Neural cell (in vitro differentiated cells): ENCODE data around the gene EVI2A. TPM values are rescaled to one million over a fixed set of nuclear protein-coding genes. Genes with fewer than 3 reads are reported as not detected.

Experiments
- H2AFZ ChIP-seq: fragments of 200-600, 300-800 bp; sonication (generic), shearing (Covaris generic); 2 replicates; pipeline ENCODE4 v1.6.0; 2014; ENCODE audit warnings: low read depth, mild to moderate bottlenecking, antibody characterized with exemption, low read length, moderate library complexity
- H3F3A ChIP-seq: fragments of 200-600 bp; shearing (Covaris generic); 2 replicates; pipeline ENCODE4 v1.6.1; 2016; ENCODE audit warnings: mild to moderate bottlenecking, moderate library complexity, mixed read lengths, antibody characterized with exemption, low read length; ENCODE audit not compliant: insufficient read depth, poor library complexity, severe bottlenecking
- H3K27ac ChIP-seq: fragments of 200-600, 300-800 bp; sonication (generic), shearing (Covaris generic); 2 replicates; pipeline ENCODE4 v1.5.1; 2014; ENCODE audit warnings: mild to moderate bottlenecking, low read length, moderate library complexity
- H3K27me3 ChIP-seq: fragments of 300-800, 200-600 bp; sonication (generic), shearing (Covaris generic); 2 replicates; pipeline ENCODE4 v1.6.0; 2014; ENCODE audit warnings: mild to moderate bottlenecking, low read depth, low read length, moderate library complexity; ENCODE audit not compliant: insufficient read depth
- H3K36me3 ChIP-seq: fragments of 300-800, 200-600 bp; sonication (generic), shearing (Covaris generic); 2 replicates; pipeline ENCODE4 v1.5.1; 2014; ENCODE audit warnings: mild to moderate bottlenecking, antibody characterized with exemption, low read length, moderate library complexity; ENCODE audit not compliant: insufficient read depth
- H3K4me2 ChIP-seq: fragments of 300-800, 200-600 bp; sonication (generic), shearing (Covaris generic); 2 replicates; pipeline ENCODE4 v1.6.0; 2014; ENCODE audit warnings: mild to moderate bottlenecking, low read length
- H3K4me3 ChIP-seq: fragments of 300-800, 200-600 bp; sonication (generic), shearing (Covaris generic); 2 replicates; pipeline ENCODE4 v1.5.1; 2014; ENCODE audit warnings: mild to moderate bottlenecking, low read length, moderate library complexity
- H3K79me2 ChIP-seq: fragments of 200-600 bp; shearing (Covaris generic); replicated peaks from 2 replicates; pipeline ENCODE4 v1.6.0; 2014; ENCODE audit warnings: mild to moderate bottlenecking, low read length, moderate library complexity; ENCODE audit not compliant: insufficient read depth
- H3K9ac ChIP-seq: fragments of 300-800, 200-600 bp; sonication (generic), shearing (Covaris generic); 2 replicates; pipeline ENCODE4 v1.6.1; 2016; ENCODE audit warnings: mild to moderate bottlenecking, low read length, mixed read lengths
- H3K9me2 ChIP-seq: fragments of 200-600 bp; shearing (Covaris generic); 2 replicates; pipeline ENCODE4 v1.6.1; 2016; ENCODE audit warnings: mild to moderate bottlenecking, low read length, mixed read lengths; ENCODE audit not compliant: insufficient read depth
- H3K9me3 ChIP-seq: fragments of 200-600, 300-800 bp; sonication (generic), shearing (Covaris generic); 2 replicates; pipeline ENCODE4 v1.6.1; 2016; ENCODE audit warnings: mild to moderate bottlenecking, mixed run types, low read length, moderate library complexity, mixed read lengths
- H4K20me1 ChIP-seq: fragments of 200-600 bp; shearing (Covaris generic); 2 replicates; pipeline ENCODE4 v1.6.1; 2016; ENCODE audit warnings: mild to moderate bottlenecking, mixed run types; ENCODE audit not compliant: insufficient read depth
- CTCF ChIP-seq: fragments of 450-650 bp; IDR thresholded peaks from 2 replicates; pipeline ENCODE4 v1.5.1; 2014; ENCODE audit warnings: antibody characterized with exemption, mild to moderate bottlenecking, moderate library complexity; ENCODE audit not compliant: poor library complexity, severe bottlenecking
- EP300 ChIP-seq: fragments of 450-650 bp; conservative IDR thresholded peaks from 2 replicates; pipeline ENCODE4 v1.6.1; 2014; ENCODE audit warnings: antibody characterized with exemption, mild to moderate bottlenecking, moderate library complexity; ENCODE audit not compliant: poor library complexity, severe bottlenecking
- EZH2 ChIP-seq: fragments of 200-600, 300-800 bp; shearing (Covaris generic), sonication (generic); IDR thresholded peaks from 2 replicates; pipeline ENCODE4 v1.6.1; 2014; ENCODE audit warnings: antibody characterized with exemption, low read length, borderline replicate concordance, mild to moderate bottlenecking; ENCODE audit not compliant: insufficient read depth, poor library complexity, severe bottlenecking
- MXI1 ChIP-seq: fragments of 450-650 bp; conservative IDR thresholded peaks from 2 replicates; pipeline ENCODE4 v1.6.1; 2014; ENCODE audit warnings: antibody characterized with exemption, mild to moderate bottlenecking; ENCODE audit not compliant: poor library complexity, severe bottlenecking
- POLR2AphosphoS5 ChIP-seq: IDR thresholded peaks from 2 replicates; pipeline ENCODE4 v1.6.1; 2012
- RAD21 ChIP-seq: fragments of 450-650 bp; conservative IDR thresholded peaks from 2 replicates; pipeline ENCODE4 v1.6.1; 2014; ENCODE audit warnings: antibody characterized with exemption, mild to moderate bottlenecking, moderate library complexity
- REST ChIP-seq: IDR thresholded peaks from 2 replicates; pipeline ENCODE4 v1.6.1; 2012; ENCODE audit warnings: borderline replicate concordance
- SMC3 ChIP-seq: fragments of 450-650 bp; conservative IDR thresholded peaks from 2 replicates; pipeline ENCODE4 v1.6.1; 2014; ENCODE audit warnings: antibody characterized with exemption, mild to moderate bottlenecking, moderate library complexity; ENCODE audit not compliant: poor library complexity
- TAF1 ChIP-seq: IDR thresholded peaks from 2 replicates; pipeline ENCODE4 v1.6.1; 2012; ENCODE audit warnings: low read depth
- polyA plus RNA-seq: library from polyadenylated mRNA; depleted of rRNA; stranded (reverse); fragments of >200 nt; gene quantifications from 2 replicates; pipeline ENCODE4 v1.2.3, GENCODE V29; 2014

Gene EVI2A
- polyA plus RNA-seq, 1 donor from 2014 or later: not detected

- Histone ChIP-seq H3K79me2 (no peaks in the 10 kb centered on the region), H3K9ac (no peak overlapping the region), H3K27me3 (no peaks in the 10 kb centered on the region), H3K4me2 (no peak overlapping the region), H3F3A (no peaks in the 10 kb centered on the region), H3K9me3 (no peaks in the 10 kb centered on the region), H3K4me3 (no peak overlapping the region), H4K20me1 (no peaks in the 10 kb centered on the region), H2AFZ (no peak overlapping the region), H3K27ac (no peak overlapping the region), H3K9me2 (no peaks in the 10 kb centered on the region), H3K36me3 (peaks cover 18% of the 10 kb centered on the region)
- TF ChIP-seq RAD21: no peak
- TF ChIP-seq TAF1: no peak
- no peak for TF ChIP-seq EZH2
- TF ChIP-seq CTCF: no peak
- TF ChIP-seq REST: no peak
- TF ChIP-seq EP300: no peak
- no peak for TF ChIP-seq SMC3
- TF ChIP-seq POLR2AphosphoS5: no peak
- no peak for TF ChIP-seq MXI1
Observed at GRCh38 chr17:31339906-31340661, 18.7 kb upstream of the EVI2A start.

- TF ChIP-seq POLR2AphosphoS5 (no peak), SMC3 (no peak), EP300 (no peak), MXI1 (no peak), CTCF (no peak), TAF1 (no peak), REST (no peak), RAD21 (no peak), EZH2 (no peak)
- Histone ChIP-seq H3K4me2 (no peak overlapping the region), H3K79me2 (no peaks in the 10 kb centered on the region), H3K9ac (no peak overlapping the region), H4K20me1 (no peaks in the 10 kb centered on the region), H3F3A (no peaks in the 10 kb centered on the region), H3K36me3 (peaks cover 8% of the 10 kb centered on the region), H2AFZ (no peak overlapping the region), H3K27ac (no peak overlapping the region), H3K4me3 (no peak overlapping the region), H3K9me2 (no peaks in the 10 kb centered on the region), H3K27me3 (no peaks in the 10 kb centered on the region), H3K9me3 (no peaks in the 10 kb centered on the region)
Observed at GRCh38 chr17:31329221-31329620, 7.8 kb upstream of the EVI2A start.
